Cerebellar nuclear complex (tissue), 1 donor: Measurements from ENCODE around the gene SMARCE1.

Experiments
- DNase-seq, 2 experiments: peaks; one replicate each; lab custom pipeline; 2025; lab: John Stamatoyannopoulos, UW

SMARCE1 gene

GRCh38 chr17:40580140-40580539 lies 67.5 kb downstream of the SMARCE1 start:
- no peak for DNase-seq

- no peak for DNase-seq
These were observed 68.1 kb downstream of the SMARCE1 start for GRCh38 chr17:40579471-40579870.

GRCh38 chr17:40577611-40578065 lies 70.0 kb downstream of the SMARCE1 start:
- DNase-seq, result no peak

GRCh38 chr17:40576113-40576740 lies 71.4 kb downstream of the SMARCE1 start:
- DNase-seq, result no peak
